GM19372 (cell line): ENCODE data around the gene HM13.
A peak's percentile ranks its signal among the peaks of the same experiment; 100 is the strongest.
"Not testable (repeated sequence)": the region's sequence is repeated elsewhere in the genome, so short reads cannot be mapped to it uniquely, and the experiment has no call there.

Source experiments
- ATAC-seq: cut with Tn5 transposase; IDR thresholded peaks from one replicate; pipeline ENCODE4 v1.9.1; 2021; ENCODE audit warnings: mild to moderate bottlenecking, low read depth, moderate library complexity; ENCODE audit not compliant: unreplicated experiment

Gene HM13

DNA sequence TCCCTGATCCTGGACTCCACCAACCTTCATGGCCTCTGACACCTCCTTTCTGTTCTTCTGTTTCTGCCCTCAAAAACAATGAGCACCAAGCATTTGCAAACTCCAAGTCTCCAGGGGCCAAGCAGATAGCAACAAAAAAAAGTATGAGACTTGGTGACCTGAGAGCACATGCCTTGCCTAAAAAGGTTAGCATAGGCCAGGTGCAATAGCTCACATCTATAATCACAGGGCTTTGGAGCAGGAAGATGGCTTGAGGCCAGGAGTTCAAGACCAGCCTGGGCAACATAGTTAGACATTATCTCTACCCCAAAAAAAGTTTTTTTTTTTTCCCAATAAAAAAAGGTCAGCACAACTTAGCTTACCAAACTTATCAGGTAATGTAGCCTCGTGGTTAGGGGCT lies 13.7 kb upstream of the HM13 start:
- no peak for ATAC-seq

DNA sequence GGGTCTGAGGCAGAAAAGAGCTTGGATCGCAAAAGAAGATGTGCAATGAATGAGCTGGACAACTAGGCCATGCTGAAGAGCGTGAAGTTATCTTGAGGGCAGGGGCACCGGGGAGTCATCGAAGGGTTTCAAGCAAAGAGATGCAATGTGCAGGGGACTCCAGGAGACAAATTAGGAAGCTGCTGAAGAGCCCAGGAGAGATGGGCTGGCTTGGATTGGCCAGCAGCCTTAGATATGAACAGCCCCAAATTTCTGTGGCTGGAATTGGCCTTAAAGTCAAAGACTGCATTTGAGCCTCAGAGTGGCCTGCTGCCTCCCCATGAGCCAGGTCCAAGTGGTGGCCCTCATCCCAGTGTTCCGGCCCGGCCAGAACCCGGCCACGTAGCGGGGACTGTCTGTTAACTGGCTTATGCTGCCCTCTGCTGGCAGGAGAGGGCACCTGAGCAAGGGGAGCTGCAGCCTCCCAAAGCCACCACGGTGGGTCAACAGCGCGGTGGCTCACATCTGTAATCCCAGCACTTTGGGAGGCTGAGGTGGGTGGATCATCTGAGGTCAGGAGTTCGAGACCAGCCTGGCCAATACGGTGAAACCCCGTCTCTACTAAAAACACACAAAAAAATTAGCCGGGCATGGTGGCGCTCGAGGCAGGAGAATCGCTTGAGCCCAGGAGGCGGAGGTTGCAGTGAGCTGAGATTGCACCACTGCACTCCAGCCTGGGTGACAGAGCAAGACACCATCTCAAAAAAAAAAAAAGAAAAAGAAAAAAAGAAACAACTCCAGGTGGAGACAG lies 11.2 kb upstream of the HM13 start:
- peak; percentile 83 for ATAC-seq

DNA sequence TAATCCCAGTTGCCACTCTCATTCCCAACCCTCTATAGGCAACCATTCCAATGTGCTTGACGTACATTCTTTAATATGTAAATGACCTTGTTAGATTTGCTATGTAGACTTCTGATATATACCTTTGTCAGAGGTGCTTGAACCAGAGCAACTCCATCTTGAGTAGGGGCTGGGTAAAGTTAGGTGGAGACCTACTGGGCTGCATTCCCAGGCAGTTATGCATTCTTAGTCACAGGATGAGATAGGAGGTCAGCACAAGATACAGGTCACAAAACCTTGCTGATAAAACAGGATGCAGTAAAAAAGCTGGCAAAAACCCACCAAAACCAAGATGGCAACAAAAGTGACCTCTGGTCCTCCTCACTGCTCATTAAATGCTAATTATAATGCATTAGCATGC lies 8.3 kb upstream of the HM13 start:
- no peak for ATAC-seq

DNA sequence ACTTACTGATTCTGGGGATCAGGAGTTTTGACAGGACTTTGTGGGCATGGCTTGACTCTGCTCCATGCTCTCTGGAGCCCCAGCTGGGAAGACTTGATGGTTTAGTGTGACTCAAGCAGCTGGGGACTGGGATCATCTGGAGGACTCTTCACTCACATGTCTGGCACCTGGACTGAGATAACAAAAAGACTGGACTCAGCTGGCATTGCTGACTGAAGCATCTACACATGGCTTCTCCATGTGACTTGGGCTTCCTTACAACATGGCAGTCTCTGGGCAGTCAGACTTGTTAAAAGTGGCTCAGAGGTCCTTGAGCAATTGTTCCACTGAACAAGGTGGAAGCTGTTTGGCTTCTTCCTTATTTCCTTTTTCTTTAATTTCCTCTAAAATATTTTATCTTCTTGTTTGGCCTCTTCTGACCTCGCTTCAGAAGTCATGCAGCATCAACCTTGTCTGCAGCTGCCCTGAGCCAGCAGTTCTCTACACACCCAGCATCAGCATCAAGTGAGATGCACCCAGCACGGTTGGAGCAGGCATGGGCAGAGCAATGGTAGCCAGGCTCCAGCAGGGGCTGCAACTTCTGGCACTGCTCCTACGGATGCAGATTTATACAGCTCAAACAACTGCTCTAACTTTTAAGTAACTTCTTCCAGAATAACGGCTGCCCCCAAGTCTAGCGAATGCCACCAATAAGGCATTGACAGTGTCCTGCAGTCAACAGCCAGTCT lies 5.6 kb upstream of the HM13 start:
- no peak for ATAC-seq

DNA sequence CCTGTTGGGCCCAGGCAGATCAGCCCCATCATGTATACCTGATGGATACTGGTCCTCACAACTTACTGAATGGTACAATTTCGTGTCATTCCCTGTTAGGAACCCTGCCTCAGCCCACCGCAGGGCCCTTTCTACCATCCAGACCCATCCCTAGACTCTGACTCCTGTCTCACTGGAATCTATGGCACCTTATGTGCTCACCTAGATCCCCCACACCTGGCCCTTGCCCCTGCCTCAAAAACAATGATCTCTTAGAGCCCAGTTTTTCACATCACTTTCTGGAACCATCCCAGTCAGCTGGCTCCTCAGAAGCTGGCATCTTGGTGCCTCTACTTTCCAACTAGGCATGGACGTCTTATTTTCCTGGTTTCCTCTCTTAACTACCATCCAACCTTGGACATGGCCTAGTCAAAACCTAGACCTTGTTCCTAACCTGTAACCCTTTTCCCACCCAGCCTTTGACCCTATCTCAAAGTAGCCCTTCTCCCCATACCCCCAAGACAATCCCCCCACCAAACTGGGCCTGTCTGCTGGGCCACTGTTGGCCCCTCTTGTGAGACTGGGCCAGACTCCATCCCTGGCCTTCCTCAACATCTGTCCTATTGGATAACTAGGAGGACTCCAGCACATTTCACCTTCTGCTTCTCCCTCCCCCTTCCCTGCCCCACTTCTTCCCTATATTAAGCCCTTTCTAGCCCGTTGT lies 981 bp downstream of the HM13 start:
- ATAC-seq: no peak

DNA sequence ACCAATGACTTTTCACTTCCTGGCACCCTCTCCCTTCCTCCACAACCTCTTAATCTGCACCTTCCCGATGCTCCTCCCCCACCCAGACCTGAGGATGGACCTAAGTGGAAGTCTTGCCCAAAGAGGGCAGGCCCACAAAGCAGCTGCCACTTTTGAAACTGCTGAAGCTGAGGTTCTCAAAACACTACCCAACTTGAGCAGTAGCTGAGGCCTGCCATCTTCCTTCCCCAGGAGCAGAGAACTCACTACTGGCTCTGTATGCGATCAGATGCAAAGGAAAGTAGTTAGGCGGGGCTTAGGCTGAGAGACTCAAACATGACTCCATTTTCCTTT lies 1.5 kb downstream of the HM13 start:
- ATAC-seq: no peak

DNA sequence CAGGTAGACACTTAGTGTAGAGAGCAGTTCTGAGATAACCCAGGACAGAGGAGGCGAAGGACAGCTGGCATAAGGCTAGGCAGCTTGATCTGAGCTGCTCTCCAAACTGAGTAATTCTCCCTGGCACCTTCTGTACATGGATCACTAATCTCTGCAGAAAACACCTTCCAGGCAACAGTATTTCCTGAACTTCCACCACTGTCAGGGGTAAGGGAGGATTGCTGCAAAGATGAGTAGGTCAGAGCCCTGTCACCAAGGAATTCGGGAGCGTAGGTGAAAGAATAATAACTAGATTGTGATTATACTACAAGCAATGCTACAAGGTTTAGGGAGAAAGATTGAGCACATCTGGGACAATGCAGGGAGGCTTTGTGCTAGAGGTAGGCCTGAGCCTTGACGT lies 1.9 kb downstream of the HM13 start:
- ATAC-seq: no peak

DNA sequence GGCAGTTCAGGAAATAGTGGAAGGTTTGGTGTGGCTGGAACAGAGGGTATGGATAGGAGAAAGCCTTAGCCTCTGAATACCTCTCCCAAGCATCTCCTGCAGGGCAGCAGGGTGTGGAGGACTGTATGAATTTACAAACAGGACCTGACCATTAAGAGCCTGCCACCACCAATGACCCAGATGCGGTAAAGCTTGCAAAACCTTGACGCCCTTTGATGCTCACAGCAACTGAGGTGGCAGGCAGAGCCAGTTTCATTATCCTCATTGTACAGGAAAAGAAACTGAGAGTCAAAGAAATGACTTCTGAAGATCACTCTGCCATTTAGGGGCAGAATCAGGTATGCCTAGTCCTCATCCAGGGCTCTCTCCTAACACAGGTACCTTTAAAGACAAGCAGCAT lies 2.4 kb downstream of the HM13 start:
- ATAC-seq: no peak

DNA sequence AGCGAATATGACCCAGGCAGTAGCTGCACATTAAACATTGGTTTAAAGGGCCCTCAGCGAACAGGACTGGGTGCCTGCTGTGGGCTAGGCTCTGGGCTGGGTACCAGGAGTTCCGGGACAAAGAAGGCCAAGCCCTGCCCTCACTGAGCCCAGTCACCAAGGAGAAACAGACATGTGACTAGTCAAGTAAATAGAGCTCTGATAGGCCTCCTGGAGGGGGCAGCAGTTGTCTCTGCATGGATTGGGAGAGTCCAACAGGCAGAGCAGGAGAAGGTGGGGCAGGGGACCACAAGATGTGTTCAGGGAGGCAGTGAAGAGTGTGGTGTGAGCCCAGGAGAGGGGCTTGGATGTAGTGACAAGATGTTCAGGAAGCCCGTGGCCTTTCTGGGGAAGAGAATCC lies 3.1 kb downstream of the HM13 start:
- ATAC-seq: no peak

DNA sequence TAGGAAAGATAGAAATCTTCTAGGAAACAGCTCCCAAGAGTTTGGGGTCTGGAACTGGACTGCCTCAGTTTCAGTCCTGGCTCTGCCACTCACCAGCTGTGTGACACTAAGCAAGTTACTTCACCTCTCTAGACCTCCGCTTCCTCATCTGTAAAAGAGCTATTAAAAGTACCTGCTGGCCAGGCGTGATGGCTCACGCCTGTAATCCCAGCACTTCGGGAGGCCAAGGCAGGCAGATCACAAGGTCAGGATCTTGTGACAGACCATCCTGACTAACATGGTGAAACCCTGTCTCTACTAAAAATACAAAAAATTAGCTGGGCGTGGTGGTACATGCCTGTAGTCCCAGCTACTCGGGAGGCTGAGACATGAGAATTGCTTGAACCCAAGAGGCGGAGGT lies 7.0 kb downstream of the HM13 start:
- not testable (repeated sequence) for ATAC-seq

DNA sequence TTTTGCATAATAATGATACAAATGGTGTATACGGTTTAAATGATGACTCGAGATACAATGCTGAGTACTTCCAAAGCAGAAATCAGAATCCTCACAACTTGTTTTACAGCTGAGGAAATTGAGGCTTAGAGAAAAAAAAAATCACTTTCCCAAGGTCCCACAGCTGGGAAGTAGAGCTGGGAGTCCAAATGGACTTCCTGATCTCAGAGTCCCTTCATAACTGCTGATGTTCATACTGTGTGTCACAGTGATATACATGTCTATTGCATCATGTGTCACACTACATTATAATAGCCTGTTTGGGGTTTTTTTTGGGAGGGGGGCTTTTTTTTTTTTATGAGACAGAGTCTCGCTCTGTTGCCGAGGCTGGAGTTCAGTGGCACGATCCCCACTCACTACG lies 8.5 kb downstream of the HM13 start:
- no peak for ATAC-seq

DNA sequence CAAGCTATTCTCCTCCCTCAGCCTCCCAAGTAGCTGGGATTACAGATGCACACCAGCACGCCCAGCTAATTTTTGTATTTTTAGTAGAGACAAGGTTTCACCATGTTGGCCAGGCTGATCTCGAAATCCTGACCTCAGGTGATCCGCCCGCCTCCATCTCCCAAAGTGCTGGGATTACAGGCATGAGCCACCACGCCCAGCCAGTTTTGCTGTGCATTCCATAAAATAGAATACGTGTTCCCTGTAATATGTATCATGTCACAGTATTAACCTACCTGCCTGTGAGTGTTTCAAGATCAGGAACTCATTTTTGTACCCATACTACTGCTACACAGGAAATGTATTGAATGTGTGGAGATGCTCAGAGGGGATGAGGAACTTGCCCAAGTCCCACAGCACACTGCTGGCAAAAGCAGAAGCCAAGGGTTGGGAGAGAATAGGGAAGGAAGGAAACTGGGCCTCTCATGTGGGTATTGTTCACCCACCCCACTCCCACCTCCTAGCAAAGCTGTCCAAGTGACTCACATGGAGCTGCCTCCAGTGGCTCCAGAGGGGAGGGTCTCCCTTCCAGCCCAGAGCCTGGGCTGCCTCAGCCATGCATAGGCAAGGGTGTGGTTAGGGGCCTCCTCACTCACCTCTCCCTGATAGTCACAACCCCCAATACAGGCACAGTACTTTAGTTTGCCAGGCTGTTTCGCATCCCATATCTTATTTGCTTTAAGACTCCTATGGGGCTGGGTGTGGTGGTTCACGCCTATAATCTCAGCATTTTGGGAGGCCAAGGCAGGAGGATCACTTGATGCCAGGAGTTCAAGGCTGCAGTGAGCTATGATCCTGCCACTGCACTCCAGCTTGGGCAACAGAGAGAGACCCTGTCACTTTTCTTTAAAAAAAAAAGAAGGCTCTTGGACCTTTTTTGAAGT lies 9.4 kb downstream of the HM13 start:
- no peak for ATAC-seq

DNA sequence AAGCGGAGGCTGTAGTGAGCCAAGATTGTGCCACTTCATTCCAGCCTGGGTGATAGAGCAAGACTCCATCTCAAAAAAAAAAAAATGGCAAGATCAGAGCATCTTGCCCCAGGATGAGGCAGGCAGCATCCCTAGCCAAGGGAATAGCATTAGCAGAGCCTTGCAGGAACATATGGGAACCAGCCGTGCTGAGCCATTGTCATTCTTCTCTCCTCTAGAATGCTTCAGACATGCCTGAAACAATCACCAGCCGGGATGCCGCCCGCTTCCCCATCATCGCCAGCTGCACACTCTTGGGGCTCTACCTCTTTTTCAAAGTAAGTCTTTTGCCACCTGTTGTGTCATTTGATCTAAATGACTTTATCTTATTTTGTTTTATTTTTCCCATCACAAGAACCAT lies 13.0 kb downstream of the HM13 start:
- ATAC-seq: no peak

DNA sequence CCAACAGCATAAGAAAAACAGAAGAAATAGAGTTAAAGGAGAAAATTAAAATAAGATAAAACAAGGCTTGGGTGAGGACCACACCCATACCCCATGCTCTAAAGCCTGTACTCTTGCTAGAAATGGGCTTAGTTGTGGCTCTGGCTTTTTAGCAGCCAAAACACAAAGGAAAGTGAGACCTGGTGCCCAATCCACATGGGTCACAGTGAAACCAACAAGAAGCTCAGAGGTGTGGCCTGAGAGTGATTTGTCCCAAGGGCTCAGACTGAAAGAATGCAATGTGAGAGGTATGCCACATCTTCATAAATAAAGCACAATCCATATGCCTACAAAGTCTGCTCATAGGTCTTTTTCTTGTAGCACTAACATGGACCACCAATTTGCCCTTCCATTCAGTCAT lies 21.1 kb downstream of the HM13 start:
- ATAC-seq: no peak

DNA sequence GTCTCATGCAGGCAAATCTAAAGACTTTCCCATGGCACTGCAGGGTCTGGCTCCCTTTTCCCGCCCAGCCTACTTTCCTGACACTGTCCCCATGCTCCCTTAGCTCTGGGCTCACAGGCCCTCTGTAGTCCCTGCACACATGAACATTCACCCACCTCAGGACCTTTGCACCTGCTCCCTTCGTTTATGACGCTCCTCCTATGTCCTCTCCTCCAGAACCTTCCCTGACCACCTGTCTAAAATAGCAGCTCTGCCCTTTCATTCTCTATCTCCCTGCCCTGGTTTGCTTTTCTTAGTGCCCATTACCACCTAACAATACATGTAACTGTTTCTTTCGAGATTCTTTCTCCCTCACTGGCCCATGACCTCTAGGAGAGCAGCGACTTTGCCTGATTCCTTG lies 22.3 kb downstream of the HM13 start:
- ATAC-seq: no peak

DNA sequence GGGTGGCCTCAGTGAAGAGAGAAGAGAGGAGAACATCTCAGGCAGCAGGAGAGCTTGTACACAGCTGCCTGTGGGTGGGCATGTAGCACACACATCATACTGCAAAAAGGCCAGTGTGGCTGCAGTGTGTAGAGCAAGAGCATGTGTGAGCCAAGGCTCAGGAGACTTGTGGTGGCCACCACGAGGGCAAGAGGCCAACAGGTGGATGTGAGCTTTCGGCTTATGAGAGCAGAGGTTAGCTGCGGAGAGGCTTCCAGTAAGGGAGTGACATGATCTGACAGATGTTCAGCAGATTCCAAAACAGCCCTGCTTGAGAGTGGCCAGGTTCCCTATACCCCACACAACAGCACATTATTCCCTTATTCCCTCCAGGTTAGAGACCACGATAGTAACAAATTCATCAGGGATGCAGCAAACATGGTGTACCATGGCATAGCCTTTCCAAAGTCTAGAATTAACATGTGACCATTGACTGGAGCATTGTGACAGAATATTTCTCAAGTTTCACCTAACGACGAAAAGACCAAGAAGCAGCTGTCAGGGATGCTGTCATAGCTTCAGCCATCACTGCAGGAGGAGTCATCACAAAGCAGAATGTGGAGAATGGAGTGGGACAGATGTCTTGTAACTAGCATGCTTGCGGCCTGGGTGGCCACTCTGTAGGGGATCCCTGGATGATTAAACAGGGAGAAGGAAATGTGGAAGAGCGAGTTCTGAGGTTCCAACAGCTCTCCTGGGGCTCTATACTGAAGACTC lies 23.1 kb downstream of the HM13 start:
- no peak for ATAC-seq

DNA sequence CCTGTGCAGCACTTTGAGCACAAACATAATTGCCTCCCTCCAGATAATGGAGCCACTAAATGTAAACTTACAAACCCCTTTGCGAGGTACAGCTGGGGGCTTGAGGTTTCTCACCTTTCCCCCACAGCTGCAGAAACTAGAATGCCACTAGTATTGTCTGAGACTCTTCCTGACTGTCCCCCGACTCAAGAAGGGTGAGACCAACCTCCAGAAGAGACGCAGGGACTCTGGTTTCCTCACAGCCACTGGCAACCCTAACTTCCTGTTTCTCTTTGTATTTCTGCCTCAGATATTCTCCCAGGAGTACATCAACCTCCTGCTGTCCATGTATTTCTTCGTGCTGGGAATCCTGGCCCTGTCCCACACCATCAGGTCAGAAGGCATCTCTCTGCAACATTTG lies 23.6 kb downstream of the HM13 start:
- ATAC-seq: no peak

DNA sequence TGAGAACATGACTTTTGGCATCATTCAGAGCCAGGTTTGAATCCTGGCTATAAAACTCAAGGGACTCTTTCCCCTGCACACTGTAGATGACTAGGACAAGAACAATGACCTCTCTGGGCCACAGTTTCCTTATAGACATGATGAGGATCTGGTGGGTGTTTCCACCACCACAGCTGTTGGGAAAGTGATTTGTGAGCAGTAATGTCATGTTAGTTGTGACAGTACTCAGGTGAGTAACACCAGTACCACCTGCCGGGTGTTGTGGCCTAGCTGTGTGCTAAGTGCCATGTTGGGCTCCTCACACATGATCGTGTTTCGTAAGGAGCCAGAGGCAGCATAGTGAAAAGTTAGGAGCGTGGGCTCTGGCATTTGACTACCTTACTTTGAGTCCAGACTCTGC lies 24.1 kb downstream of the HM13 start:
- no peak for ATAC-seq

DNA sequence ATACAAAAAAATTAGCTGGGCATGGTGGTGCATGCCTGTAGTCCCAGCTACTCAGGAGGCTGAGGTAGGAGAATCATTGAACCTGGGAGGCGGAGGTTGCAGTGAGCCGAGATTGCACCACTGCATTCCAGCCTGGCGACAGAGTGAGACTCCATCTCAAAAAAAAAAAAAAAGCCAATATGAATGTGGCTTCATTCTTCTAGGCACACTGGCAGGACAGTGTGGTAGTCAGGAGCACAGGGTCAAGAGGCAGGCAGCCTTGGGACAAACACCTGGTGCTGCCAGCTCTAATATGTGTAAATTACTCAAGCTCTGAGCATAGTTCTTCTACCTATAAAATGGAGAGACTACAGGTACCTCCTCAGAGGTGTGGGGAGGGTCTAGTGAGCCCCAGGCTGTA lies 25.4 kb downstream of the HM13 start:
- not testable (repeated sequence) for ATAC-seq

DNA sequence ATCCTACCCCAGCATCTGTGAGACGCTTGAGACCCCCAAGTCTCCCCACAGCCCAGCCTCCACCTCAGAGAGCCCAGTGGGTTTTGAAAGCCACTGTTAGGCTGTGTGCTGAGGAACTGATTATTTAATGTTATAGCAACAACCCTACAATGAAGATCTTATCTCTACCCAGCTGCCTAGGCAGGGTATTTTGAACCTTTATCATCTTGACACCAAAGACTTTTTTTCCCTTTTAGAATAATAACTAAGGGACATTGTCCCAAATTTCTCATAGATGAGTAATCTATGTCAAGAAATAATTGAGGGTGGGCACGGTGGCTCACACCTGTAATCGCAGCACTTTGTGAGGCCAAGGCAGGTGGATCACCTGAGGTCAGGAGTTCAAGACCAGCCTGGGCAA lies 26.2 kb downstream of the HM13 start:
- no peak for ATAC-seq
